CD4-positive, alpha-beta T cell treated with Interleukin-15 for 1 hour (primary cell): ENCODE results near the gene TMEM187.

Experiments used
- DNase-seq: peaks from one replicate; pipeline ENCODE4 v3.0.0-alpha.2; 2020

The TMEM187 gene

DNA sequence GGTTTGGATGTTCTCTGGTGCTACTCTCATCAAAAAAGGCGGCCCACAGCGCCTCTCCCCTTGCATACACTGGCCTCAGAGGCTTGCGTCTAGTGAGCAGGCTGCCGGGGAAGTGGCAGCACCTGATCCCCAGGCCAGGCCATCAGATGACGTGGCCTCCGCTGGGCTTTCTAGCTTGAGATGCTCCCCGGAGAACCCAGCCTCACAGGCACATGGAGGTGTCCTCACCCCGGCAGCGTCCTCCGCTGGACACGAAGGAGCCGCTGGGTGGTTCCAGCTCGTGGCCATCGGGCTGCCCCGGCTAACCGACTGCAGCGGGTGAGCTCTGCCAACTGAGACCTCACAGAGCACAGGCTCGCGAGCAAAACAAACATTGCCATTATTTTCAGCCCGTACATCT lies 34.4 kb downstream of the TMEM187 start:
- DNase-seq: no peak

DNA sequence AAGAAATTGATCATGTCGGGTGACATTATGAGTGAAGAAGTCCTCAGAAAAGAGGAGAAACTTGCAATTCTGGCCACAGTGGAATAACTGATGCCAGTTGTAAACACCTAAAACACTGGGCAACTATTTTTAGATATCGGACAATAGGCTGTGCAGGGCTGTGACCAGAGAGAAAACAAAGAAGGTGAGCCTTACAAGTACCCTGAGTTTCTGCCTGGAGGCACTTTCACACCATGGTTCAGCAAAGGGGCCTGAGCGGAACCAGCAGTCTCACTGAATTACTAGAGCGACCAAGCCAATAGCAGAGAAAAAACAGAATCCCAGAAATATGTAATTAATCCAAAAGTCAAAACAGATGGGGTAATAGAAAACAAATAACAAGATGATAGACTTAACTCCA lies 36.0 kb downstream of the TMEM187 start:
- DNase-seq: no peak

- peak; percentile 56 for DNase-seq
These were observed 38.0 kb downstream of the TMEM187 start for GRCh38 chrX:154010330-154011087.

DNA sequence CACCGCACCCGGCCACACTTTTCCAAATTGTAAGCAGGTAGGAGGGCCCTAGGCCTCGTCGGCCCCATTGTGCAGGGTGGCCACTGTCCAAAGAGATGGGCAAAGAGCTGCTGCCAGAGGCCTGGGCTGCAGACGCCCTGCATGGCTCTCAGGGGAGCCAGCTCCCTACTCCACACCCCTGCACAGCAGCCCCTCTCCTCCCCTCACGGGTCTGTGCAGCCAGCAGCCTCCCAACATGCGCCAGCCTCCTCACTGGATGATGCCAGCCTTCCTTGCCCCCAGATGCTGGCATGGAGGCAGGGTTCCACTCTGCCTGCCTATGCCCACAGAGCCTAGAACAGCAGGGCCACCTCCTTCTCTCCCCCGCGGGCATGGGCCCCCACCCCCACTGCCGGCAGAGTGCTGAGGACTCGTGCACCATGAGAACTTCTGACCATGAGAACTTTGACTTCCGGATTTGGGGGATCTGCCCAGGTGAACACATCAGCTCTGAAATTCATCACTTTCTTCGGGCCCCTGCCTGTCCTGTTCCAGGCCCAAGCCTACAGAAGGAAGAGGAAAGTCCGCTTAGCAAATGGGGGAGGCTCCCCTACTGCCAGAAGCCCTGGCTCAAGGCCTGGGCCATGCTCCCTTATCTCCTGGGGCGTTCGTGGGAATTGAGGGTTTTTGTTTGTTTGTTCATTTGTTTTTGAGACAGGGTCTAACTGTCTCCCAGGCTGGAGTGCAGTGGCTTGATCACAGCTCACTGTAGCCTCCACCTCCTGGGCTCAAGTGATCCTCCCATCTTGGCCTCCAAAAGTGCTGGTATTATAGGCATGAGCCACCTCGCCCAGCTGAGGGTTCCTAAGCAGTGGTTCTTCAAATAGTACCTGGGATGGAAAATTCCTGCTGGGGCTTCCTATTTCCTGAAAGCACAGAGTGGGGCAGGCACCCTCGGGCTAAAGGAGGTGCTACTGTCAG lies 39.1 kb downstream of the TMEM187 start:
- no peak for DNase-seq

- no peak for DNase-seq
These were observed 39.9 kb downstream of the TMEM187 start for GRCh38 chrX:154012336-154012991.

DNA sequence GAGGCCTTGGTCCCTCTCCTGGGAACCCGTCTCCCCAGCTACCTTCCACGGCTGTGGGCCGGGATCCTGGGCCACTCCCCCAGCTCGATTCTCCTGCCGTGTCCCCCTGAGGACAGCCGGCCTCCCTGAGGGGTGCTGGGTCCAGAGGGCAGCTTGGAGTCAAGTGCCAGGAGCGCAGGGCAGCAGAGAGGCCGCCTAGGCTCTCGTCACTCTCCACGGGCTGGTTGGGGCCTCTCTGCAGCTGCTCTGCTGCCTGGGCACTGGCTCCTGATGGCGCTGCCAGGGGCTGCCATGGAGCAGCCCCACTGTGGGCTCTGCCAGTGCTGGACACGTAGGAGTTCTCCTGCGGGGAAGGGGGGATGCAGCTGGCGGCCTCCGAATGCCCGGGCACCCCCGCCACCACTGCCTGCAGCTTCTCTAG lies 40.5 kb downstream of the TMEM187 start:
- DNase-seq: no peak

DNA sequence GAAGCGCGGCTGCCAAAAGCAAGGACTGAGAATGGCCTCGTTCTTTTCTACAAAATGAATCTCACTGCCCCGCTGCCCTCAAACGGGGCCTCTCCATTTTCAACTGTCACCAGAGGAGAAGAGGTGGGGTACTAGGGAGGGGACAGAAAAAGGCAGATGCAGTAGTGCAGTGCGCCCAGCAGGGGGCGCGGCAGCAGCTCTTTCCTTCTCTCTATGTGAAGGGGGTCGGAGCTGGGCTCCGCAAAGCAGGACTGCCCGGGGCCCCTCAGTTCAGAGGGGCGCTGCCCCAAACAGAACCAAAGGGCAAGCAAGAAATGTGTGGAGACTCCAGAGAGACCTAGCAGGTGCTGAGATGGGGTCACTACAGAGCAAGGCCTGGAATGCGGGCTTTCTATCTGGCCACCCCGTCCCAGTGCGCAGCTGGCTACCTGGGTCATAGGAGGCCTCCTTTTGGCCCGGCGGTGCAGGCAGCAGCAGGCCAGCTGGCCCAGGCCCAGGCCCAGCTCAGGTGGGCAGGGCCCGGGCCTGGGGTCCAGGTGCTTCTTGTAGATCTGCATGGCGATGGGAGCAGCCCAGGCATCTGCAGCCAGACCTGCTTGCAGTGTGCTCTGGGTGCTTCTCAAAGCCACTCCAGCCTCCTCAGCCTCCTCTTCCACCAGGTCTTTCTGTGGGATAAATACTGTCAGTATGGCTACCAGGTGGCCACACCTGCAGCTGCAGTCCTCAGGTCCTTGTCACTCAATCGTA lies 41.2 kb downstream of the TMEM187 start:
- peak; percentile 51 for DNase-seq

DNA sequence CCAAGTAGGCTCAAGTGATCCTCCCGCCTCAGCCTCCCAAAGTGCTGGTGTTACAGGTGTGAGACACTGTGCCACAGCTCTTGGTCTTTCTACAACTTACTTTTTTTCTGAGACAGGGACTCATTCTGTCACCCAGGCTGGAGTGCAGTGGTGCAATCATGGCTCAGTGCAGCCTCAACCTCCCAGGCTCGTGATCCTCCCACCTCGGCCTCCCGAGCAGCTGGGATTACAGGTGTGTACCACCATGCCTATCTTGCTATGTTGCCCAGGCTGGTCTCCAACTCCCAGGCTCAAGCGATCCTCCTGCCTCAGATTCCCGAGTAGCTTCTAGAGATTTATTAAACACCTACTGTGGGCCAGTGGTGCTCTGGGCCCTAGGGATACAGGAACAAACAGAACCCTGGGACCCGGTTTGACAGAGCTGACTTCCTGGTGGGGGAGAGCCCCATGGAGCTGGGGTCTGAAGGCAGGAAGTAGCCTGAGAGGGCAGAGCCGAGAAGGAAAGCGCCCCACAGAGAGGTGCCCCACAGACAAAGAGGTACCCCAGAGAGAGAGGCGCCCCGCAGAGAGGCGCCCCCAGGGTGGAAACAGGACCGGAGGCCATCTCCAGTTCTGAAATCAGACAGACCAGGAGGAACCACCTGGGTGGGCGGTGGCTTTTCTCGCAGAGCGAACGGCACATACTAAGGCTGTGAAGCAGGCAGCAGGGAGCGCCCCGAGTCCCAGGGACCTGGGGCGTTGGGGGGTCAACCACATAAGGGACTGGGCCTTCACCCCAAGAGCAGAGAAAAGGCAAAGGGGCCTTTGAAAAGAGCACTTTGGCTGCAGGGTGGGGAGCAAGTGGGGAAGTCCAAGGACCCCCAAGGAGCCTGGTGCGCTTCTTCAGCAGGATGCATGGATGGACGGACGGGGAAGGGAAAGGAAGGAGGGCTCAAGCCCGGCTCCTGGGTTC lies 42.2 kb downstream of the TMEM187 start:
- DNase-seq: no peak

GRCh38 chrX:154015581-154016264 lies 43.2 kb downstream of the TMEM187 start:
- DNase-seq: no peak

DNA sequence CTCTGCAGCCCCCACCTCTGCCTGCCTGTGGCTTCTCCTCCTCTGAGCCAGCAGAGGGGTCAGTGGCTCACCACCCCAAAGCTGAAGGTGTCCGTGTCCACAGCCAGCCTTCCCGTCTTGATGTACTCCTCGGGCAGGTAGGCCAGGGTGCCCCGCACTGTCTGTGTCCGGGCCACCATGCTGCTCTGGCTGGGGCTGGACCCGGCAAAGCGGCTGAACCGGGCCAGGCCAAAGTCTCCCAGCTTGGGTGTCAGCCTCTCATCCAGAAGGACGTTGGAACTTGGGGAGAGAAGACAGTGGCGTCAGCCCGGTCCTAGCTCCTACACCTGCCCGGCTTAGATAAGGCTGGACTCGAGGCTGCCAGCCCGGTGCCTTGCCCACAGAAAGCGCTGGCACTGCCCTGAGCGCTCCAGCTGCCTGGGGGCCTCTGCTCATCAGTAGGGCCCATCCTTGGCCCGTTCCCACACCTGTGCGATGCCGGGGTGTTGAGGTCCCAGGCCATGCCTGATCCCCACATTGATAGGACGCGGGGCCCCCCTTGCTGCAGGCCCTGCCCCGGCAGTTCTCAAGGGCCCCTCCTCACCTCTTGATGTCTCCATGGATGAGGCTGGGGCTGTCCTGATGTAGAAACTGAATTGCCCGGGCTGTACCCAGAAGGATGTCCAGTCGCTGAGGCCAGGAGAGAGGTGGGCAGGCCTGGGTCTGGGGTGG lies 44.0 kb downstream of the TMEM187 start:
- no peak for DNase-seq

GRCh38 chrX:154017766-154018517 lies 45.4 kb downstream of the TMEM187 start:
- no peak for DNase-seq

GRCh38 chrX:154018518-154019060 lies 46.0 kb downstream of the TMEM187 start:
- no peak for DNase-seq

DNA sequence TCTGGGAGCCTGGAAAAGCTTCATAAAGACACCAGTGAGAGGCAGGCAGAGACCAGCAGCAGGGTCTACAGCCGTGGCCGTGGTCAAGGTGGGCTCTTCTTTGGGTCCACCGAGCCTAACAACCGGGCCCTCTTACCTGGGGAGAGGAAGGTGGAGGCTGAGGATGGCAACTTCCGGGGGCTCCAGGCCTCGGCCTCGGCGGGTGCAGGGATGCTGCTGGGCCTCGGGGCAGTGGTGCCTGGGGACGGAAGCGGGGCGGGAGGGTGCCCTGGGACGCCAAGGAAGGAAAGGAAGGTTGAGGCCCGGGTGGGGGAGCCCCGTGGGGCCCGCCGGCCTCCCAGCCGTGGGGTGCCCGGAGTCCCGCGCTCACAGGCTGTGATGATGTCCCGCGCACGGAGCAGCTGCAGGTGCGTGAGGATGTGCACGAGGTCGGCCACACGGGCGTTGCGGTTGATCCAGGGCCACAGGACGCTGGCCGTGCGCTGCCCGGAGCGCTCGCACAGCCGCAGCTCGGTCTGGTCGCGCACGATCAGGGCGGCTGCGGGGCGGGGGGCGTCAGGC lies 46.6 kb downstream of the TMEM187 start:
- no peak for DNase-seq

DNA sequence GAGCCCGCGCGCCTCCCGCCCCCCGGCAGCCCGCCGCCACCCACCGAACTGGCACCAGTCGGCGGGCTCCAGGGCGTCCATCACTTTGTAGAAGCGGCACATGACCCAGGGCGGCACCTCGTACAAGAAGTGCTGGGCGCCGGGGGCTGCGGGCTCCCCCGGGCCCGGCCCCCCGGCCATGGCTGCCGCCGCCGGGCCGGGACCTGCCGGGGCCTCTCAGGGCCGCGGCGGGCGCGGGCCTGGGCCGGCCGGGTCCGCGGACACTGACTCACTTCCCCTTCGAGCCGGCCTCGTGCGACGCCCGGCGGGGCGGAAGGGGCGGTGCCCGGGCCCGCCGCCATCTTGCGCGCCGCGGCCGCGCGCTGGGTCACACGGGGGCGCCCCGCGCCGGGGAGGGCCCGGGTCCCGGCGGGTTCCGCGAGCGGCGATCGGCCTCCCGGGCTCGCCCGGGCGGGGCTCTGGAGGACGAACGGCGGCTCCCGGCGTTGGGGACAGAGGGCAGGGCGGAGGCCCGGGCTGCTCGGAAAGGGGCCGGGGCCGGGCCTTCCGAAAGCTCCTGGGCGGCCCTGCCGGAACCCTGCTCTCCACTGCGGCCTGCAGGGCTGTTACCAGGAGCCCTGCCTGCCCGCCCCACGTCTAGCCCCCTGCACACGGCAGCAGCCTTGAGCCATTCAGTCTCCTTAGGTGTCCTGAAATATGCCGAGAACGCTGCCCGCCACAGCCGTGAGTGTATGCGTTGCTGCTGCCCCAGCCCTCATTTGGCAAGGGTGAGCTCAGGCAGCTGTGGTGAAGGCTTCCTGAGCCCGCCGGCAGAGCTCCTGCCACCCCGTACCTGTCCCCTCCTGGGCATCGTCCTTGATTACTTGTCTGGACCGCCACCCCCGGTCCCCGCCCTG lies 47.3 kb downstream of the TMEM187 start, which contains the start of gene IRAK1:
TSS of gene IRAK1 (minus strand) at position 270 of the 896 bp plus-strand sequence. CDS start at position 180, 90 bp downstream.
- DNase-seq: peak; percentile 43

GRCh38 chrX:154020536-154021115 lies 48.1 kb downstream of the TMEM187 start:
- DNase-seq: no peak

- peak; percentile 47 for DNase-seq
These were observed 48.6 kb downstream of the TMEM187 start for GRCh38 chrX:154021131-154021611.

- no peak for DNase-seq
These were observed 49.6 kb downstream of the TMEM187 start for GRCh38 chrX:154022108-154022507.
